Breast epithelium (tissue), 4 donors: Measurements from ENCODE around the gene KLC1. TPM values are rescaled to one million over a fixed set of nuclear protein-coding genes. Genes with fewer than 3 reads are reported as not detected.
"Not testable (repeated sequence)": the region's sequence is repeated elsewhere in the genome, so short reads cannot be mapped to it uniquely, and the experiment has no call there.

Experiments
- DNase-seq, 2 donors: peaks; one replicate each; pipeline ENCODE4 v3.0.0-alpha.2; 2019; ENCODE audit warnings: low spot score in 2 of 2
- H3K27ac ChIP-seq, 2 donors: fragments of 200-600 bp; sonication (generic) in 1 of 2; one replicate each; pipeline ENCODE4 v1.5.1; 2016 to 2019; ENCODE audit warnings: mild to moderate bottlenecking in 1 of 2
- H3K27me3 ChIP-seq, 2 donors: fragments of 200-600 bp; sonication (generic) in 1 of 2; one replicate each; pipeline versions ENCODE4 v1.5.1 to v1.6.0; 2017 to 2019; ENCODE audit warnings: control low read depth in 1 of 2, mild to moderate bottlenecking in 1 of 2
- H3K36me3 ChIP-seq: fragments of 200-600 bp; one replicate; pipeline ENCODE4 v1.5.1; 2019
- H3K4me1 ChIP-seq, 2 donors: fragments of 200-600 bp; sonication (generic); one replicate each; pipeline ENCODE4 v1.5.1; 2016 to 2019; ENCODE audit warnings: control low read depth in 1 of 2
- H3K4me3 ChIP-seq, 3 donors: fragments of 200-600 bp; sonication (generic); 1 replicate in 2 of 3; 2 replicates in 1 of 3; pipeline ENCODE4 v1.5.1; 2016 to 2019; ENCODE audit warnings: mild to moderate bottlenecking in 3 of 3, moderate library complexity in 2 of 3
- H3K9me3 ChIP-seq, 2 donors: fragments of 200-600 bp; sonication (generic) in 1 of 2; one replicate each; pipeline ENCODE4 v1.5.1; 2016 to 2019; ENCODE audit warnings: control low read depth in 1 of 2
- CTCF ChIP-seq, 3 donors: fragments of 450-650 bp; IDR thresholded peaks; one replicate each; pipeline ENCODE4 v1.5.1; 2016 to 2017; ENCODE audit warnings: antibody characterized with exemption in 3 of 3, mild to moderate bottlenecking in 3 of 3, moderate library complexity in 3 of 3
- POLR2A ChIP-seq: fragments of 450-650 bp; IDR thresholded peaks from one replicate; pipeline ENCODE4 v1.6.1; 2016; ENCODE audit warnings: antibody characterized with exemption, mild to moderate bottlenecking, moderate library complexity
- POLR2AphosphoS5 ChIP-seq, 3 donors: sonication (generic); formaldehyde crosslinking; IDR thresholded peaks; one replicate each; pipeline ENCODE4 v1.6.1; 2017; ENCODE audit warnings: antibody characterized with exemption in 3 of 3
- intact Hi-C: fragments of 100-400 bp; cut with DNase I; formaldehyde crosslinking; loops from one replicate; pipeline ENCODE4 v1.15.1; 2023; ENCODE audit warnings: low total_unique reads
- total RNA-seq, 3 donors: library from RNA; depleted of rRNA; stranded (reverse); fragments of >200 nt; gene quantifications; one replicate each; pipeline ENCODE4 v1.1.0, GENCODE V29; 2016

The KLC1 gene
- total RNA-seq, 3 donors from 2014 or later = 222 to 275 (median 253) TPM

- H3K4me1 ChIP-seq = peaks cover 0 to 10% of the 10 kb centered on the region in 2 donors
- TF ChIP-seq CTCF (IDR thresholded peaks at IDR 0.05) (peak in 1 of 3 donors; percentile 7), POLR2A (no peak), POLR2AphosphoS5 (IDR thresholded peaks at IDR 0.05) (peak; percentile 45 to 63 (median 59))
- DNase-seq = peak in 1 of 2 donors; percentile 61
- H3K36me3 ChIP-seq = no peaks in the 10 kb centered on the region
- intact Hi-C loops = no loop called here
- no peak overlapping the region for H3K27ac ChIP-seq
- peaks cover 7 to 8% of the 10 kb centered on the region in 2 donors for H3K9me3 ChIP-seq
- no peaks in the 10 kb centered on the region for H3K27me3 ChIP-seq
- H3K4me3 ChIP-seq = peak overlapping the region; percentile 9 to 53 (median 20)
Observed at GRCh38 chr14:103606963-103607668, 21.9 kb upstream of the KLC1 start.

GRCh38 chr14:103607822-103608221 lies 21.2 kb upstream of the KLC1 start:
- no peak overlapping the region for H3K27ac ChIP-seq
- peak overlapping the region; percentile 9 to 53 (median 20) for H3K4me3 ChIP-seq
- peaks cover 0 to 10% of the 10 kb centered on the region in 2 donors for H3K4me1 ChIP-seq
- intact Hi-C loops = no loop called here
- H3K9me3 ChIP-seq = peaks cover 7 to 8% of the 10 kb centered on the region in 2 donors
- DNase-seq = no peak
- no peak for TF ChIP-seq CTCF (IDR thresholded peaks at IDR 0.05)
- H3K36me3 ChIP-seq = no peaks in the 10 kb centered on the region
- no peaks in the 10 kb centered on the region for H3K27me3 ChIP-seq

GRCh38 chr14:103609081-103609480 lies 19.9 kb upstream of the KLC1 start:
- intact Hi-C loops, H3K36me3 ChIP-seq, DNase-seq: not testable (repeated sequence)

GRCh38 chr14:103611215-103611614 lies 17.8 kb upstream of the KLC1 start:
- no peak overlapping the region for H3K27ac ChIP-seq
- DNase-seq = no peak
- H3K4me3 ChIP-seq = no peak overlapping the region
- H3K9me3 ChIP-seq = peaks cover 7 to 8% of the 10 kb centered on the region in 2 donors
- TF ChIP-seq CTCF (IDR thresholded peaks at IDR 0.05) (no peak), POLR2AphosphoS5 (IDR thresholded peaks at IDR 0.05) (no peak), POLR2A (no peak)
- intact Hi-C loops = no loop called here
- H3K27me3 ChIP-seq = no peaks in the 10 kb centered on the region
- no peaks in the 10 kb centered on the region for H3K36me3 ChIP-seq
- peaks cover 0 to 10% of the 10 kb centered on the region in 2 donors for H3K4me1 ChIP-seq

More at GRCh38 chr14:103609081-103609480, 19.9 kb upstream of the KLC1 start:
- H3K9me3 ChIP-seq, H3K27ac ChIP-seq, H3K4me3 ChIP-seq, H3K27me3 ChIP-seq, H3K4me1 ChIP-seq: not testable (repeated sequence)

- H3K27ac ChIP-seq = no peak overlapping the region
- H3K27me3 ChIP-seq = no peaks in the 10 kb centered on the region
- DNase-seq = no peak
- H3K4me3 ChIP-seq = no peak overlapping the region
- intact Hi-C loops = no loop called here
- H3K36me3 ChIP-seq = no peaks in the 10 kb centered on the region
- no peaks in the 10 kb centered on the region for H3K4me1 ChIP-seq
- peaks cover 7 to 8% of the 10 kb centered on the region in 2 donors for H3K9me3 ChIP-seq
- TF ChIP-seq POLR2AphosphoS5 (IDR thresholded peaks at IDR 0.05) (no peak), CTCF (IDR thresholded peaks at IDR 0.05) (no peak), POLR2A (no peak)
Observed at GRCh38 chr14:103613517-103613916, 15.5 kb upstream of the KLC1 start.
